HG02970 (cell line): ENCODE results near the gene TXNDC17.
"Not testable (repeated sequence)": the region's sequence is repeated elsewhere in the genome, so short reads cannot be mapped to it uniquely, and the experiment has no call there.

Experiments used
- ATAC-seq: cut with Tn5 transposase; IDR thresholded peaks from one replicate; pipeline ENCODE4 v1.9.1; 2021; ENCODE audit warnings: mild to moderate bottlenecking, moderate library complexity, moderate number of reproducible peaks; ENCODE audit not compliant: unreplicated experiment, low FRiP score

TXNDC17 gene

GRCh38 chr17:6681671-6682070, 40.8 kb downstream of the TXNDC17 start:
- no peak for ATAC-seq

DNA sequence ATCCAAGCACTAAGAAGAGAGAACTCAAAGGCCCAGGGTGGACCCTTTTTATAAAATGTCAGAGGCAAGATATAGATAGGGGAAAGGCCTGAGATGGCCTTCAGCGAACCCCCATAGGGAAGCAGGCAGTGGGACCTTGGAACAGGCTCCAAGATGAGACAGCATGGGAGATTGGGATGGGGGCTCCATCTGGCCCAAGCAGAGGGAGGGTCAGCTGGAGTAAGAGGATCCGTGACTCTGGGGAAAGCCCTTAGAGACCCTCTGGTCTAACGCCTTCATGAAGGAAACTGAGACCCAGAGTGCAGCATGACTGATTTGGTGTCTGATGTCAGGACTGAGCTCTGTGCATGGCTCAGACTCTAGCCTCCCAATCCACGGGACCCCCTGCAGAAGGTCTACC, 41.5 kb downstream of the TXNDC17 start:
- ATAC-seq = no peak

DNA sequence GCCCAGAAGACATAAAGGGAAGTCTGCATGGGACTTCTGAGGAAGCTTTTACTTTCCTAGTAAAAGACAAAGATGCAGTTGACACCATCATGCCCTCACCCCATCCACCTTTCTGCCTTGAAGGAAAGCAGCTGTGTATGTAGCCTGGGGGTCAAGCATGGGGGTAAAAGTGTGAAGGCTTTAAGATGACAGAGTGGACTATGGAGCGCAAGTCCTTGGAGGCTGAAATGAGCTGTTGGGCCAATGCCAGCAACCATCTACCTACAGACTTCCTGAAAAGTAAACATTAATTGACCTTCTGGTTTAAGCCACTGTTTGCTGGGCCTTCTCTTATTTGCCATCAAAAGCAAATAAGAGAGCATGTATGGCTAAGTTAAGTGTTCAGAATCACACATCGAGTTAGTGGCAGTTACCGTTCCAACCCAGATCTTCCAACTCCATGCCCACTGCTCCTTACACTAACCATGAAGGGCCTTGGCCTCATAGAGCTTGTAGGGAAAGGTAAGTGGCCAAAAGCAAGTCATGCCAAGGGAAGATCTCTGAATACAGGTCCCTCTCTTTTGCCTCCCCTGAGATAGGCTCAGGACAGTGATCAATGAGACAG, 42.3 kb downstream of the TXNDC17 start:
- no peak for ATAC-seq

- no peak for ATAC-seq
Measured at GRCh38 chr17:6683730-6684459, 43.0 kb downstream of the TXNDC17 start.

- no peak for ATAC-seq
Measured at GRCh38 chr17:6684460-6684783, 43.6 kb downstream of the TXNDC17 start.

GRCh38 chr17:6684881-6685767, 44.3 kb downstream of the TXNDC17 start:
- no peak for ATAC-seq

- no peak for ATAC-seq
Measured at GRCh38 chr17:6686026-6686425, 45.2 kb downstream of the TXNDC17 start.

- ATAC-seq = no peak
Measured at GRCh38 chr17:6688944-6689343, 48.1 kb downstream of the TXNDC17 start.

GRCh38 chr17:6690641-6691040, 49.8 kb downstream of the TXNDC17 start:
- ATAC-seq = no peak

DNA sequence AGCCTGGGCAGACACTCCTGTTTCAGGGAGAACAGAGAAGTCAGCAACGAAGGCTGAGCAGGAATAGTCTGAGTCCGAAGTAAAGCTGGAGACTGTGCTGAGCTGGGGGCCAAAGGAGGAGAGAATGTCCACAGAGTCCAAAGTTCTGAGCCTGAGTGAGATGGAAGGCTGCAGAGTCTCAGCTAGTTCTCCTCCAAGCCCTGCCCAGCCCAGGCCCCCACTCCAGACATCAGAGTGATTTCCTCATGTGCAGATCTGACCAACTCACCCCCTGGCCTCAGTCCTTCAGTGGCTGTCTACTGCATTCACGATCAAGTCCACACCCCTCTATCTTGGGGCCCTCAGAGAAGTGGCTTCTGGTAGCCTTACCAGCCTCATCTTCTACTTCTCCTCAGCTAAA, 50.7 kb downstream of the TXNDC17 start:
- ATAC-seq = no peak

- ATAC-seq = not testable (repeated sequence)
Measured at GRCh38 chr17:6691958-6692357, 51.1 kb downstream of the TXNDC17 start.
